LHCN-M2 (cell line): ENCODE results near the gene CDK5RAP1. TPM values are rescaled to one million over a fixed set of nuclear protein-coding genes. Genes with fewer than 3 reads are reported as not detected.
"Not testable (repeated sequence)": the region's sequence is repeated elsewhere in the genome, so short reads cannot be mapped to it uniquely, and the experiment has no call there.

Experiments
- DNase-seq: peaks from one replicate; pipeline ENCODE4 v3.0.0-alpha.2; 2012; ENCODE audit warnings: low read depth
- polyA plus RNA-seq: library from polyadenylated mRNA; unstranded; fragments of >200 nt; gene quantifications from one replicate; pipeline ENCODE4 v1.2.1, GENCODE V29; 2012; ENCODE audit warnings: missing spikeins
- total RNA-seq: library from RNA; depleted of rRNA; stranded (reverse); fragments of >200 nt; gene quantifications from 2 replicates; pipeline ENCODE4 v1.2.3, GENCODE V29; 2014; rRNA removed

CDK5RAP1 gene
- 23.5 and 29.0 TPM in 2 replicates for total RNA-seq
- 24.7 TPM for polyA plus RNA-seq

- peak; percentile 85 for DNase-seq
These were observed at the start of gene CDK5RAP1 for GRCh38 chr20:33401184-33401920. TSS of gene CDK5RAP1 (minus strand) at chr20:33401519. CDS start at chr20:33397064, 4,455 bp downstream.

- DNase-seq: peak; percentile 76
These were observed 49.5 kb upstream of the CDK5RAP1 start for GRCh38 chr20:33450867-33451266.

GRCh38 chr20:33445881-33446625 is 44.7 kb upstream of the CDK5RAP1 start:
- DNase-seq: no peak

GRCh38 chr20:33444797-33445560 is 43.7 kb upstream of the CDK5RAP1 start:
- no peak for DNase-seq

- DNase-seq: peak; percentile 75
These were observed 42.4 kb upstream of the CDK5RAP1 start, which contains the start of gene SNTA1 for GRCh38 chr20:33443512-33444239. TSS of gene SNTA1 (minus strand) at chr20:33443763. CDS start at chr20:33443620, 143 bp downstream.

- no peak for DNase-seq
These were observed 41.7 kb upstream of the CDK5RAP1 start for GRCh38 chr20:33443006-33443511.

- DNase-seq: no peak
These were observed 41.1 kb upstream of the CDK5RAP1 start for GRCh38 chr20:33442136-33443005.

- DNase-seq: no peak
These were observed 40.0 kb upstream of the CDK5RAP1 start for GRCh38 chr20:33441142-33441955.

GRCh38 chr20:33440562-33440961 is 39.2 kb upstream of the CDK5RAP1 start:
- DNase-seq: not testable (repeated sequence)

- no peak for DNase-seq
These were observed 37.2 kb upstream of the CDK5RAP1 start for GRCh38 chr20:33438481-33438880.

GRCh38 chr20:33437141-33437911 is 36.0 kb upstream of the CDK5RAP1 start:
- no peak for DNase-seq

GRCh38 chr20:33434434-33434833 is 33.1 kb upstream of the CDK5RAP1 start:
- DNase-seq: no peak

GRCh38 chr20:33433465-33434234 is 32.3 kb upstream of the CDK5RAP1 start:
- DNase-seq: peak; percentile 43

GRCh38 chr20:33431797-33432381 is 30.6 kb upstream of the CDK5RAP1 start:
- DNase-seq: no peak

- DNase-seq: not testable (repeated sequence)
These were observed 22.6 kb upstream of the CDK5RAP1 start for GRCh38 chr20:33423875-33424274.

GRCh38 chr20:33423141-33423834 is 22.0 kb upstream of the CDK5RAP1 start:
- peak; percentile 92 for DNase-seq
